GM23338 (cell line): ENCODE results near the gene DUSP15.

Experiments used
- CREB1 ChIP-seq: fragments of 250-450 bp; sonication (Bioruptor Pico); IDR thresholded peaks from 2 replicates; pipeline ENCODE4 v1.5.0; 2020; ENCODE audit warnings: low read depth, mild to moderate bottlenecking, moderate library complexity
- CTCF ChIP-seq, 2 experiments: fragments of 200-600 bp in 1 of 2; sonication (generic) in 1 of 2; conservative IDR thresholded peaks; 2 replicates each; pipeline versions ENCODE4 v1.5.1 to v1.6.1; 2016 to 2017; ENCODE audit warnings: antibody characterized with exemption in 2 of 2, low read depth in 2 of 2, mild to moderate bottlenecking in 2 of 2, moderate library complexity in 1 of 2
- EZH2 ChIP-seq: fragments of 200-600 bp; sonication (generic); IDR thresholded peaks from one replicate; pipeline ENCODE4 v1.8.0; 2017; ENCODE audit warnings: antibody characterized with exemption, mild to moderate bottlenecking, low read depth; ENCODE audit not compliant: unreplicated experiment
- JUNB ChIP-seq: IDR thresholded peaks from one replicate; pipeline ENCODE4 v1.6.1; 2016; ENCODE audit warnings: antibody characterized with exemption; ENCODE audit not compliant: unreplicated experiment
- POLR2AphosphoS5 ChIP-seq: IDR thresholded peaks from 2 replicates; pipeline ENCODE4 v1.6.1; 2016; ENCODE audit warnings: antibody characterized with exemption, low read depth
- TF ChIP-seq, protein P1 (sequence below): IDR thresholded peaks from 2 replicates; pipeline ENCODE4 v1.6.1; 2016; ENCODE audit warnings: antibody characterized with exemption

DNA sequence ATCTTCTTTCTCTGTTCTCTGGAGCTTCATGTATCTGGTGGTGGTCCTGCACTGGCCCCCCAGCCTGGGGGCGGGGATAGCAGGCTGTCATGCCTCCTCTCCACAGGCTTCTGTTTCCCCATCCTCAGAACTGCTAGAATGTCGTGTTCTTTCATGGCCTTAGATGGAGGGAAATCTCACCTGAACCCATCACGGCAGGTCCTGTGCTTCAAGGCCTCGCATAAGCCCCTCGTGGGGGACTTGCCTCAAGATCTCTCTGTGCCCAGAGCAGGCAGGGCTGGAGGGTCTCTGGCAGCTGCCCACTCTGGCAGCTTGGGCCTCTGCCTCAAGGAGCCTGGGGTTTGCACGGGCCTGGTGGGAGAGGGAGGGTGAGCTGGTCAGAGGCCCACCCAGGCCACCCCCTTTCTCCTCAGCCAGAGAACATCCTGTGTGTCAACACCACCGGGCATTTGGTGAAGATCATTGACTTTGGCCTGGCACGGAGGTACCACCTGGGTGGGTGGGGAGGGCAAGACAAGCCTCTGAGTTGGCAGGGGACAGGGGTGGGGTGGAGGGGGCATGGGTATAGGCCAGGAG is 39.8 kb downstream of the DUSP15 start:
- TF ChIP-seq CTCF (conservative IDR thresholded peaks at IDR 0.05; ENCODE audit: low read depth in 2 of 2) (no peak), EZH2 (no peak), POLR2AphosphoS5 (no peak), JUNB (no peak), CREB1 (no peak)
- TF ChIP-seq, protein P1, sequence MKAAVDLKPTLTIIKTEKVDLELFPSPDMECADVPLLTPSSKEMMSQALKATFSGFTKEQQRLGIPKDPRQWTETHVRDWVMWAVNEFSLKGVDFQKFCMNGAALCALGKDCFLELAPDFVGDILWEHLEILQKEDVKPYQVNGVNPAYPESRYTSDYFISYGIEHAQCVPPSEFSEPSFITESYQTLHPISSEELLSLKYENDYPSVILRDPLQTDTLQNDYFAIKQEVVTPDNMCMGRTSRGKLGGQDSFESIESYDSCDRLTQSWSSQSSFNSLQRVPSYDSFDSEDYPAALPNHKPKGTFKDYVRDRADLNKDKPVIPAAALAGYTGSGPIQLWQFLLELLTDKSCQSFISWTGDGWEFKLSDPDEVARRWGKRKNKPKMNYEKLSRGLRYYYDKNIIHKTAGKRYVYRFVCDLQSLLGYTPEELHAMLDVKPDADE = no peak
